H9 (cell line): ENCODE measurements around the gene NANOS1. TPM values are rescaled to one million over a fixed set of nuclear protein-coding genes. Genes with fewer than 3 reads are reported as not detected.
A peak's percentile ranks its signal among the peaks of the same experiment; 100 is the strongest.

Experiments used
- DNase-seq: peaks from one replicate; pipeline ENCODE4 v3.0.0-alpha.2; 2017
- H2AFZ ChIP-seq: one replicate; pipeline ENCODE4 v1.6.1; 2013; ENCODE audit warnings: mild to moderate bottlenecking, low read length, control low read depth, moderate library complexity
- H2AK5ac ChIP-seq: 2 replicates; pipeline ENCODE4 v1.6.1; 2013; ENCODE audit warnings: low read length, control low read depth, mixed read lengths; ENCODE audit not compliant: insufficient read length
- H2BK120ac ChIP-seq: one replicate; pipeline ENCODE4 v1.6.1; 2013; ENCODE audit warnings: low read depth, mild to moderate bottlenecking, low read length, control low read depth, inconsistent platforms; ENCODE audit not compliant: poor library complexity, severe bottlenecking
- H2BK12ac ChIP-seq: 2 replicates; pipeline ENCODE4 v1.6.1; 2013; ENCODE audit warnings: low read length, control low read depth, mixed read lengths, low read depth; ENCODE audit not compliant: insufficient read length
- H2BK15ac ChIP-seq: 2 replicates; pipeline ENCODE4 v1.6.1; 2013; ENCODE audit warnings: low read depth, low read length, control low read depth
- H2BK20ac ChIP-seq: one replicate; pipeline ENCODE4 v1.6.1; 2013; ENCODE audit warnings: low read depth, mild to moderate bottlenecking, low read length, control low read depth, inconsistent platforms; ENCODE audit not compliant: poor library complexity, severe bottlenecking
- H2BK5ac ChIP-seq: 2 replicates; pipeline ENCODE4 v1.6.1; 2013; ENCODE audit warnings: low read length, control low read depth, mixed read lengths; ENCODE audit not compliant: insufficient read length
- H3K14ac ChIP-seq: 2 replicates; pipeline ENCODE4 v1.6.1; 2013; ENCODE audit warnings: low read length, control low read depth; ENCODE audit not compliant: insufficient read depth
- H3K18ac ChIP-seq: 2 replicates; pipeline ENCODE4 v1.6.1; 2013; ENCODE audit warnings: low read depth, mild to moderate bottlenecking, mixed read lengths, low read length, control low read depth; ENCODE audit not compliant: insufficient read length
- H3K23ac ChIP-seq: 2 replicates; pipeline ENCODE4 v1.6.1; 2013; ENCODE audit warnings: low read length, control low read depth, mixed read lengths, low read depth; ENCODE audit not compliant: insufficient read length
- H3K23me2 ChIP-seq: 2 replicates; pipeline ENCODE4 v1.6.1; 2013; ENCODE audit warnings: low read depth, mild to moderate bottlenecking, mixed read lengths, low read length, control low read depth; ENCODE audit not compliant: insufficient read length, poor library complexity, severe bottlenecking
- H3K27ac ChIP-seq: 2 replicates; pipeline ENCODE4 v1.5.1; 2013; ENCODE audit warnings: low read length, control low read depth, mixed read lengths, low read depth; ENCODE audit not compliant: insufficient read length
- H3K27me3 ChIP-seq: 2 replicates; pipeline ENCODE4 v1.6.1; 2013; ENCODE audit warnings: low read length, control low read depth, inconsistent platforms; ENCODE audit not compliant: insufficient read depth
- H3K4ac ChIP-seq: 2 replicates; pipeline ENCODE4 v1.6.1; 2013; ENCODE audit warnings: low read depth, mild to moderate bottlenecking, control low read depth, inconsistent platforms, low read length, moderate library complexity
- H3K4me1 ChIP-seq: 2 replicates; pipeline ENCODE4 v1.6.1; 2013; ENCODE audit warnings: low read length, control low read depth, inconsistent platforms; ENCODE audit not compliant: insufficient read depth
- H3K4me2 ChIP-seq: 2 replicates; pipeline ENCODE4 v1.6.1; 2013; ENCODE audit warnings: low read length, control low read depth, mixed read lengths; ENCODE audit not compliant: insufficient read length, insufficient read depth
- H3K56ac ChIP-seq: 2 replicates; pipeline ENCODE4 v1.6.1; 2013; ENCODE audit warnings: low read depth, mild to moderate bottlenecking, mixed read lengths, low read length, control low read depth; ENCODE audit not compliant: insufficient read length
- H3K79me1 ChIP-seq: 2 replicates; pipeline ENCODE4 v1.6.1; 2013; ENCODE audit warnings: low read depth, mild to moderate bottlenecking, moderate library complexity, low read length, control low read depth, inconsistent platforms; ENCODE audit not compliant: insufficient read depth, poor library complexity, severe bottlenecking
- H3K79me2 ChIP-seq: 2 replicates; pipeline ENCODE4 v1.6.1; 2013; ENCODE audit warnings: low read length, control low read depth, inconsistent platforms; ENCODE audit not compliant: insufficient read depth
- H3K9ac ChIP-seq: 2 replicates; pipeline ENCODE4 v1.6.1; 2013; ENCODE audit warnings: low read length, control low read depth, mixed read lengths; ENCODE audit not compliant: insufficient read length; ENCODE audit errors: extremely low read depth
- H3K9me3 ChIP-seq: one replicate; pipeline ENCODE4 v1.6.1; 2013; ENCODE audit warnings: low read depth, low read length, inconsistent platforms; ENCODE audit not compliant: control insufficient read depth
- H3T11ph ChIP-seq: one replicate; pipeline ENCODE4 v1.6.1; 2013; ENCODE audit warnings: mild to moderate bottlenecking, low read length, control low read depth, inconsistent platforms
- H4K20me1 ChIP-seq: one replicate; pipeline ENCODE4 v1.6.1; 2013; ENCODE audit not compliant: control insufficient read depth, insufficient read length, insufficient read depth
- H4K5ac ChIP-seq: 2 replicates; pipeline ENCODE4 v1.6.1; 2013; ENCODE audit warnings: low read depth, mild to moderate bottlenecking, mixed read lengths, low read length, control low read depth; ENCODE audit not compliant: insufficient read length
- H4K8ac ChIP-seq: replicated peaks from 2 replicates; pipeline ENCODE4 v1.6.1; 2013; ENCODE audit warnings: low read length, control low read depth, mixed read lengths, low read depth; ENCODE audit not compliant: insufficient read length
- H4K91ac ChIP-seq: 2 replicates; pipeline ENCODE4 v1.6.1; 2013; ENCODE audit warnings: low read depth, mild to moderate bottlenecking, moderate library complexity, mixed read lengths, low read length, control low read depth; ENCODE audit not compliant: insufficient read length
- H3K27ac Mint-ChIP-seq, 3 experiments: 2 replicates in 2 of 3; 3 replicates in 1 of 3; pipeline ENCODE4 v1.8.0; 2020 to 2021; ENCODE audit warnings: mixed read lengths in 3 of 3, mild to moderate bottlenecking in 1 of 3, moderate library complexity in 1 of 3
- H3K27me3 Mint-ChIP-seq: 2 replicates; pipeline ENCODE4 v1.8.0; 2021; ENCODE audit warnings: low read depth, mild to moderate bottlenecking, moderate library complexity, mixed read lengths
- H3K36me3 Mint-ChIP-seq, 3 experiments: 2 replicates in 2 of 3; 3 replicates in 1 of 3; pipeline ENCODE4 v1.8.0; 2020 to 2021; ENCODE audit warnings: low read depth in 3 of 3, mixed read lengths in 3 of 3; ENCODE audit not compliant: insufficient read depth in 1 of 3
- H3K4me1 Mint-ChIP-seq, 2 experiments: 2 replicates each; pipeline ENCODE4 v1.8.0; 2020; ENCODE audit warnings: mixed read lengths in 2 of 2
- H3K4me3 Mint-ChIP-seq, 2 experiments: 2 replicates in 1 of 2; 3 replicates in 1 of 2; pipeline ENCODE4 v1.8.0; 2020 to 2021; ENCODE audit warnings: mild to moderate bottlenecking in 2 of 2, mixed read lengths in 2 of 2, moderate library complexity in 1 of 2
- H3K9me3 Mint-ChIP-seq, 2 experiments: 2 replicates in 1 of 2; 3 replicates in 1 of 2; pipeline ENCODE4 v1.8.0; 2020; ENCODE audit warnings: mild to moderate bottlenecking in 2 of 2, mixed read lengths in 2 of 2, moderate library complexity in 1 of 2
- WGBS: extraction: QIAGEN DNeasy Blood & Tissue Kit; methylation state at CpG from one replicate; pipeline ENCODE4 v1.1.7; 2013; ENCODE audit warnings: missing lambda C conversion rate, low lambda C conversion rate, mixed read lengths; ENCODE audit not compliant: insufficient read length; ENCODE audit errors: extremely low coverage; 5-methylcytosine and 5-hydroxymethylcytosine counted together
- total RNA-seq: library from RNA; stranded (reverse); gene quantifications from 2 replicates; pipeline ENCODE4 v1.2.1, GENCODE V29; 2021
- TF ChIP-seq, protein P1 (sequence below): fragments of 200-600 bp; sonication (generic); conservative IDR thresholded peaks from 3 replicates; pipeline ENCODE4 v1.8.0; 2021; ENCODE audit warnings: antibody characterized with exemption, mild to moderate bottlenecking

The NANOS1 gene
- total RNA-seq, 1 experiment from 2014 or later = 4.5 TPM

- Histone ChIP-seq H3K4me2 (no peak overlapping the region), H3K56ac (no peak overlapping the region), H2BK15ac (no peak overlapping the region), H3K14ac (no peak overlapping the region), H2AFZ (no peak overlapping the region), H3K79me2 (no peaks in the 10 kb centered on the region), H2AK5ac (no peak overlapping the region), H3K9me3 (no peaks in the 10 kb centered on the region), H3K4me1 (no peaks in the 10 kb centered on the region), H4K91ac (no peak overlapping the region), H3K23ac (no peak overlapping the region), H4K20me1 (no peaks in the 10 kb centered on the region), H3T11ph (no peak overlapping the region), H2BK12ac (no peak overlapping the region), H2BK5ac (no peak overlapping the region), H3K4ac (no peak overlapping the region), H2BK120ac (no peak overlapping the region), H3K9ac (no peak overlapping the region), H2BK20ac (no peak overlapping the region), H3K23me2 (no peaks in the 10 kb centered on the region), H3K79me1 (no peaks in the 10 kb centered on the region), H3K27me3 (no peaks in the 10 kb centered on the region), H3K18ac (no peak overlapping the region), H4K5ac (no peak overlapping the region), H3K27ac (no peak overlapping the region), H4K8ac (no peak overlapping the region)
- Mint-ChIP-seq H3K4me1 (peaks cover 10 to 16% of the 10 kb centered on the region in 2 experiments; a peak in 3 of 4 replicates), H3K4me3 (no peak overlapping the region), H3K36me3 (peaks cover 6 to 17% (median 10%) of the 10 kb centered on the region in 3 experiments), H3K27ac (no peak overlapping the region), H3K9me3 (peaks cover 17 to 18% of the 10 kb centered on the region in 2 experiments), H3K27me3 (no peaks in the 10 kb centered on the region; the same call in 1 of the 2 replicates)
- no CpG with 5 or more reads among the region's 1 CpG for WGBS
- peak; percentile 19 for DNase-seq
- TF ChIP-seq, protein P1, sequence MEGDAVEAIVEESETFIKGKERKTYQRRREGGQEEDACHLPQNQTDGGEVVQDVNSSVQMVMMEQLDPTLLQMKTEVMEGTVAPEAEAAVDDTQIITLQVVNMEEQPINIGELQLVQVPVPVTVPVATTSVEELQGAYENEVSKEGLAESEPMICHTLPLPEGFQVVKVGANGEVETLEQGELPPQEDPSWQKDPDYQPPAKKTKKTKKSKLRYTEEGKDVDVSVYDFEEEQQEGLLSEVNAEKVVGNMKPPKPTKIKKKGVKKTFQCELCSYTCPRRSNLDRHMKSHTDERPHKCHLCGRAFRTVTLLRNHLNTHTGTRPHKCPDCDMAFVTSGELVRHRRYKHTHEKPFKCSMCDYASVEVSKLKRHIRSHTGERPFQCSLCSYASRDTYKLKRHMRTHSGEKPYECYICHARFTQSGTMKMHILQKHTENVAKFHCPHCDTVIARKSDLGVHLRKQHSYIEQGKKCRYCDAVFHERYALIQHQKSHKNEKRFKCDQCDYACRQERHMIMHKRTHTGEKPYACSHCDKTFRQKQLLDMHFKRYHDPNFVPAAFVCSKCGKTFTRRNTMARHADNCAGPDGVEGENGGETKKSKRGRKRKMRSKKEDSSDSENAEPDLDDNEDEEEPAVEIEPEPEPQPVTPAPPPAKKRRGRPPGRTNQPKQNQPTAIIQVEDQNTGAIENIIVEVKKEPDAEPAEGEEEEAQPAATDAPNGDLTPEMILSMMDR = no peak
Measured at GRCh38 chr10:118983263-118983662, 46.3 kb upstream of the NANOS1 start.
